ENCODE measurements around the gene MCCD1. TPM values are rescaled to one million over a fixed set of nuclear protein-coding genes. Genes with fewer than 3 reads are reported as not detected.
"Not testable (repeated sequence)": the region's sequence is repeated elsewhere in the genome, so short reads cannot be mapped to it uniquely, and the experiment has no call there.

The MCCD1 gene
- total RNA-seq, 2 experiments from 2014 or later, result not detected

DNA sequence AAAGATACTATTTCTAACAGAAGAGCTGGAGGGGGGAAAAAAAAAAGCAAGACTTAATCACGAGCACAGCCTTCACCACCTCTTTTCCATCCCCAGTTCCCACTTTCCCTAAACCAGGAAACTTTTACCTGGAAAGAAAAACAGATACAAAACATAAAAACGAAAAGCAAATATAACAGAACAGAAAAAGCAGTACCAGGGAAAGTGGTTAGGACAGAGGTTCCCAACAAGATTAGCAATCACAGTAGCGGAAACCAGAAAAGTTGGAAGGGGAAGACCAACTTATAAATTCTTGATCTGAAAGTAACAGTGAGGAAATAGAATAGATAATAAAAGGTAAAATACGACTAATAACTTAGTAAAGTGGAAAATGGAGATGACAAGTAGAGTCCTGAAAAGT is 11.9 kb downstream of the MCCD1 start:
- Mint-ChIP-seq H3K9me3 (no peaks in the 10 kb centered on the region), H3K36me3 (peaks cover 41% of the 10 kb centered on the region), H3K4me1 (peaks cover 46% of the 10 kb centered on the region), H3K4me3 (peak overlapping the region; percentile 95), H3K27me3 (no peaks in the 10 kb centered on the region), H3K27ac (peak overlapping the region; percentile 87)
- POLR2A ChIA-PET, result interaction anchor here (0.6 to 3.9 kb wide), 24 partner anchors 12 to 431 kb away, joined by 3 to 55 read pairs (median 6); partner anchors contain the start of genes BAG6, C6orf47, CLIC1 and DXO
- DNase-seq (no peak), ATAC-seq (ENCODE audit: low read depth) (no peak)

DNA sequence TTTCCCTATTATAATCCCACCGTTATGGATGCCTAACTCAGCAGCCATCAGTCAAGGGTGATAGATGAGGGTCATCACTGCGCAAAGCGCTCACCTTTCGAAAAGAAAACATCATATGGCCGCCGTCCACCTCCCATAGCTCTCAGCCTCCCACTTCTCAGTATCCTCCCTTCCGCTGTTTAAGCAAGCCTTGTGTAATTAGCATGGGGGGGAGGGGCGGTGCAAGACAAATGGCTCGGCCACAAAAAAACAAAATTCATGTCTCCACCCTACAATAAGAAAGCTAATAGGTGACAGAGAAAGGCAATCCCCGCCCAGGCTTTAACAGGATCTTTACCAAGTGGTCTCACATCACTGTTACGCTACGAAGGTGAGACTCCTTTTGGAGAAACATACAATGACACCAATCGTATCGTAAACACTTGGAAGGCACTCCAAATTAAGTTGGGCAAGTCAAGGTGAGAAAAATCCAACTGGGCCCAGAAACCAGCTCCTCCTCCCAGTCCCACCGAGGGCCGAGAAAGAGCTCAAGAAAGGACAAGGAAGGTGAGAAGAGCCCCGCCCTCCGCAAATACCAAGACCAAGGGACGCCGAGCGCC is 12.4 kb downstream of the MCCD1 start:
- Mint-ChIP-seq H3K36me3 (peaks cover 36% of the 10 kb centered on the region), H3K9me3 (no peaks in the 10 kb centered on the region), H3K27ac (peak overlapping the region; percentile 91), H3K4me1 (peaks cover 40% of the 10 kb centered on the region), H3K27me3 (no peaks in the 10 kb centered on the region), H3K4me3 (peak overlapping the region; percentile 95)
- ATAC-seq (ENCODE audit: low read depth) (peak; percentile 16), DNase-seq (peak; percentile 63)
- POLR2A ChIA-PET, result interaction anchor here (0.6 to 3.9 kb wide), 34 partner anchors 9 to 1304 kb away, joined by 3 to 55 read pairs (median 6); partner anchors contain the start of genes BAG6, C6orf47, CLIC1 and DXO

GRCh38 chr6:31541658-31542521 is 13.1 kb downstream of the MCCD1 start, which contains the start of gene DDX39B:
Gene DDX39B (minus strand): TSS chr6:31542003. CDS start chr6:31540532, 1,471 bp downstream.
- H3K4me1 Mint-ChIP-seq, result peaks cover 37% of the 10 kb centered on the region
- POLR2A ChIA-PET, result interaction anchor here (0.6 to 3.9 kb wide), 33 partner anchors 8 to 1304 kb away, joined by 3 to 55 read pairs (median 6); partner anchors contain the start of genes BAG6, C6orf47, CLIC1 and DXO
- peak within 1 kb of the TSS; percentile 95 for H3K4me3 Mint-ChIP-seq
- peak within 1 kb of the TSS; percentile 91 for H3K27ac Mint-ChIP-seq
- DNase-seq (peak; percentile 89), ATAC-seq (ENCODE audit: low read depth) (peak; percentile 80)
- H3K9me3 Mint-ChIP-seq, result no peaks in the 10 kb centered on the region
- no peaks in the 10 kb centered on the region for H3K27me3 Mint-ChIP-seq
- peaks cover 33% of the 10 kb centered on the region for H3K36me3 Mint-ChIP-seq

- Mint-ChIP-seq H3K4me1 (peaks cover 37% of the 10 kb centered on the region), H3K27me3 (no peaks in the 10 kb centered on the region), H3K36me3 (peaks cover 24% of the 10 kb centered on the region), H3K9me3 (no peaks in the 10 kb centered on the region), H3K27ac (no peak overlapping the region), H3K4me3 (no peak overlapping the region)
- no peak for DNase-seq
- no peak for ATAC-seq (ENCODE audit: low read depth)
- POLR2A ChIA-PET, result no interaction called here
These were observed 14.9 kb downstream of the MCCD1 start for GRCh38 chr6:31543639-31544038.

GRCh38 chr6:31544676-31545075 is 15.9 kb downstream of the MCCD1 start:
- H3K4me3 Mint-ChIP-seq, result no peak overlapping the region
- no peak overlapping the region for H3K27ac Mint-ChIP-seq
- H3K9me3 Mint-ChIP-seq, result no peaks in the 10 kb centered on the region
- peaks cover 14% of the 10 kb centered on the region for H3K36me3 Mint-ChIP-seq
- peaks cover 32% of the 10 kb centered on the region for H3K4me1 Mint-ChIP-seq
- DNase-seq, result no peak
- ATAC-seq (ENCODE audit: low read depth), result no peak
- no peaks in the 10 kb centered on the region for H3K27me3 Mint-ChIP-seq
- POLR2A ChIA-PET, result no interaction called here

GRCh38 chr6:31545291-31545690 is 16.5 kb downstream of the MCCD1 start:
- Mint-ChIP-seq H3K27me3 (no peaks in the 10 kb centered on the region), H3K27ac (peak overlapping the region; percentile 8), H3K9me3 (no peaks in the 10 kb centered on the region), H3K4me1 (peaks cover 29% of the 10 kb centered on the region), H3K36me3 (peaks cover 11% of the 10 kb centered on the region), H3K4me3 (no peak overlapping the region)
- DNase-seq (no peak), ATAC-seq (ENCODE audit: low read depth) (no peak)
- POLR2A ChIA-PET, result no interaction called here

DNA sequence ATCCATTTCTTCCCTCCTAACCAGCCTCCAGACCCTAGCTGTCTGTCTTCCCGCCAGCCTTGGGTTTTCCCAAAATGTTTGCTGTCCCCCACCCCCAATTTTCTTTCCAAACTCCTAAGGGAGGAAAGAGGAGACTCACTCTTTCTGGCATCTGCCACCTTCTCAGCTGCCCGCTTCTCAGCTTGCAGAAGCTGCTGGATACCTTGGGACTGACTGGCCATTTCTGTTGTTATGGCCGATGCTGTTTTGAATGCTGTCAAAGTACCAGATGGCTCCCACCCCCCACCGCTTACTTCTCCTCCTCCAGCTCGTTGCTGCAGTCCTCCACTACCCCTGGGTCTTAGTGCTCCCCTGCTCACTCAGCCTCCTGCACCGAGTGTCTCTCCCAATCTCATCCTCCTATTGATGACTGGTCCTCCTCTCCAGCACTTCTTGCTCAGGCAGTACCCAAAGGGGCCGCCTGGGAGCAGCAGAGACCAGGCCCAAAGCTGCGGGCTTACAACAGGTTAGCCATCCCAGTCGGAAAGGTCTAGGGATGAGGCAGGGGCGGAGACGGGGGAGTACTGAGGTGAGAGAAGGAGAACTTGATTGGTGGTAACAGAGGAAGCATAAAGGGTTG is 17.7 kb downstream of the MCCD1 start, which contains the start of gene ATP6V1G2:
ATP6V1G2 (minus strand) TSS at position 270 of the 619 bp plus-strand sequence; CDS start at position 221, 49 bp downstream.
- ATAC-seq (ENCODE audit: low read depth), result peak; percentile 61
- DNase-seq, result peak; percentile 91
- Mint-ChIP-seq H3K4me1 (peaks cover 31% of the 10 kb centered on the region), H3K36me3 (peaks cover 8% of the 10 kb centered on the region), H3K4me3 (peak within 1 kb of the TSS; percentile 88), H3K27ac (peak within 1 kb of the TSS; percentile 71), H3K27me3 (no peaks in the 10 kb centered on the region), H3K9me3 (no peaks in the 10 kb centered on the region)
- POLR2A ChIA-PET, result interaction anchor here (0.8 to 3.4 kb wide), 9 partner anchors 31 to 289 kb away, joined by 3 to 24 read pairs (median 7); partner anchors contain the start of genes LST1, LTB and NCR3

DNA sequence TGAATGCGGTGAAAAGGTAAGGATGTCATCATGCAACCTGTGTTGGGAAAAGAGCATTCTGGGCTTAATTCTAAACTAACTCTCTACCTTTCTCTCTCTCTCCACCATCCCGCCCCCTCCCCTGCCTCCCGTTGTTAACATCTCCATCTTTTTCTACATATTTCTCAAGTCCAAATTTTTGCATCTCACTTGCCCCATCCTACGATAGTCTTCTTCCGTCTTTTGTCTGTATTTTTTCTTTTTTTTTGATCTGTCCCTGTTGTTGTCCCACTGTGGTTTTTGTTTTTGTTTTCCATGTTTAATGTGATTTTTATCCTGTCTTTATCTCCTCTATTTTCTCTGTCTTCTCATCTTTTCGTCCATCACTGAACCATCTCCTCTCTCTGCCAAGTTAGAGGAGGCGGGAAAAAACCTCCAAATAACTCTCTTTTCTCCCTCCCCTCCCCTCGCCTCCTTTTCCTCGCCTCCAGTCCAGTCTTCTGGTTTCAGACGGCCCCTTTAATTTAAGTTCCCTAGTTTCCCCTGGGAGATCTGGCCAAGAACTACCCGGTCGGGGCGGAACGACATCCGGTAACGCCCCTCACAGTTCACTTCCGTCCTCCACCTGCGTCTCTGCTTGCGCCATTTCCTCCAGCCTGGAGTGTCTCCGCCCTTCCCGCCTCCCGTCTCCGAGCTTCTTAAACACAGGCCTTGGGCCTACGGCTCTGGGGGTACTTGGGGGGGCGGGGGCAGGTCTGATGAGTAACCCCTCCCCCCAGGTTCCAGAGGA is 18.4 kb downstream of the MCCD1 start, which contains the start of gene NFKBIL1:
NFKBIL1 (plus strand) TSS at position 651 of the 769 bp plus-strand sequence; CDS start at position 738, 87 bp downstream.
- Mint-ChIP-seq H3K4me3 (peak within 1 kb of the TSS; percentile 88), H3K36me3 (peaks cover 9% of the 10 kb centered on the region), H3K27ac (peak within 1 kb of the TSS; percentile 71), H3K9me3 (no peaks in the 10 kb centered on the region), H3K4me1 (peaks cover 32% of the 10 kb centered on the region), H3K27me3 (no peaks in the 10 kb centered on the region)
- peak; percentile 81 for ATAC-seq (ENCODE audit: low read depth)
- POLR2A ChIA-PET, result interaction anchor here (0.8 to 3.4 kb wide), 11 partner anchors 23 to 288 kb away, joined by 3 to 24 read pairs (median 7); partner anchors contain the start of genes LST1, LTB, NCR3 and TNF
- DNase-seq, result peak; percentile 83

DNA sequence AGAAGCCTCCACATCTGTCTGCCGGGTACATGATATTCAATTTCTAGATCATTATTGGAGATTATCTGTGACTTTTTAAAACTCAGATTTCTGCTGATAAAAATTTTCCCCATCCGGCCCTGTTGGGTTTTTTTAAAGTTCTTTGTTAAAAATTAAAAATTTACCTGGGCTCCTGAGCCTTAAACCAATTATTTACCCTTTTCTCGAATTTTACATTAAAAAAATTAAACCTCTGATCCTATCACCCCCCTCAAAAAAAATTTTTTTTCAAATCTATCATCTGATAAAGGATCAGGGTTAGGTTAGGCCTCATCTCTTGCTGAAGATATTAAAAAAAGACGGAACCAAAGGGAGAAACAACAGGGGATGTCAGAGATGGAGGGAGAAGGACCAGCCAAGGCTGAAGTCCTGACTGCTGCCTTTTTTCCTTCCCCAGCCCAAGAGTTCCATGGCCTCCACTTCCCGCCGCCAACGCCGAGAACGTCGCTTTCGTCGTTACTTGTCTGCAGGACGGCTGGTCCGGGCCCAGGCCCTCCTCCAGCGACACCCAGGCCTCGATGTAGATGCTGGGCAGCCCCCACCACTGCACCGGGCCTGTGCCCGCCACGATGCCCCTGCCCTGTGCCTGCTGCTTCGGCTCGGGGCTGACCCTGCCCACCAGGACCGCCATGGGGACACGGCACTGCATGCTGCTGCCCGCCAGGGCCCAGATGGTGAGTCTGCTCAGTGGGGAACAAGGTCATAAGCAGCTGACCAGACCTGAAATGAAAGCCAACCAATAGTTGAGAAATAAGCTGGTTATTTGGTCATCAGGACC is 19.2 kb downstream of the MCCD1 start:
- no peak for ATAC-seq (ENCODE audit: low read depth)
- POLR2A ChIA-PET, result interaction anchor here (0.8 to 3.4 kb wide), 13 partner anchors 22 to 128 kb away, joined by 3 to 24 read pairs (median 6); partner anchors contain the start of genes GPANK1, LST1, LTB and NCR3
- Mint-ChIP-seq H3K27ac (peak overlapping the region; percentile 71), H3K4me1 (peaks cover 32% of the 10 kb centered on the region), H3K36me3 (peaks cover 9% of the 10 kb centered on the region), H3K9me3 (no peaks in the 10 kb centered on the region), H3K27me3 (no peaks in the 10 kb centered on the region), H3K4me3 (peak overlapping the region; percentile 88)
- no peak for DNase-seq

GRCh38 chr6:31548544-31548873 is 19.7 kb downstream of the MCCD1 start:
- no peaks in the 10 kb centered on the region for H3K9me3 Mint-ChIP-seq
- H3K4me3 Mint-ChIP-seq, result peak overlapping the region; percentile 88
- POLR2A ChIA-PET, result interaction anchor here (0.6 to 3.4 kb wide), 9 partner anchors 22 to 117 kb away, joined by 4 to 24 read pairs (median 5); partner anchors contain the start of genes GPANK1, LTB, NCR3 and TNF
- no peak overlapping the region for H3K27ac Mint-ChIP-seq
- H3K27me3 Mint-ChIP-seq, result no peaks in the 10 kb centered on the region
- H3K36me3 Mint-ChIP-seq, result peaks cover 11% of the 10 kb centered on the region
- peaks cover 27% of the 10 kb centered on the region for H3K4me1 Mint-ChIP-seq
- ATAC-seq (ENCODE audit: low read depth), result no peak
- no peak for DNase-seq

DNA sequence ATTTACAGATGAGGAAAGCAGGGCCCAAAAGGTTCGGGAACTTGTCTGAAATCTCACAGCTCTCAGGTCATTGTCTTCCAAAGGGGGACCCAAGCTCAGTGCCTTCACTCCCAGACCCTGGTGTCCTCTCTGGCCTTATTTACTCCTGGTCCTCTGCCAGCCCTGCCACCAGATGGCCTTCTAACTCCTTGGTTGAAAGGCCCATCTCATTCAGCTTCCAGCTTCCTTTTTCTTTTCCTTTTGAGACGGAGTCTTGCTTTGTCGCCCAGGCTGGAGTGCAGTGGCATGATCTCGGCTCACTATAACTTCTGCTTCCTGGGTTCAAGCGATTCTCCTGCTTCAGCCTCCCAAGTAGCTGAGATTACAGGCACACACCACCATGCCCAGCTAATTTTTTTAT is 22.6 kb downstream of the MCCD1 start:
- H3K9me3 Mint-ChIP-seq; ATAC-seq (ENCODE audit: low read depth); H3K4me3 Mint-ChIP-seq; H3K27me3 Mint-ChIP-seq; H3K27ac Mint-ChIP-seq: not testable (repeated sequence)
- POLR2A ChIA-PET, result interaction anchor here (0.6 to 2.5 kb wide), 13 partner anchors 9 to 49 kb away, joined by 3 to 27 read pairs (median 4); partner anchors contain the start of genes LTB and TNF
- Mint-ChIP-seq H3K36me3 (peaks cover 14% of the 10 kb centered on the region), H3K4me1 (peaks cover 33% of the 10 kb centered on the region)
- peak; percentile 51 for DNase-seq
